Lower leg skin (tissue), 3 donors: ENCODE results near the gene EN2.

Experiments
- POLR2A ChIP-seq, 2 donors: fragments of 450-650 bp; IDR thresholded peaks; one replicate each; pipeline ENCODE4 v1.6.1; 2016 to 2017; ENCODE audit warnings: antibody characterized with exemption in 2 of 2, mild to moderate bottlenecking in 1 of 2, moderate library complexity in 1 of 2
- TF ChIP-seq, protein P1 (sequence below), 3 donors: fragments of 450-650 bp; IDR thresholded peaks; one replicate each; pipeline ENCODE4 v1.5.1; 2016; ENCODE audit warnings: antibody characterized with exemption in 3 of 3, mild to moderate bottlenecking in 3 of 3, moderate library complexity in 2 of 3

DNA sequence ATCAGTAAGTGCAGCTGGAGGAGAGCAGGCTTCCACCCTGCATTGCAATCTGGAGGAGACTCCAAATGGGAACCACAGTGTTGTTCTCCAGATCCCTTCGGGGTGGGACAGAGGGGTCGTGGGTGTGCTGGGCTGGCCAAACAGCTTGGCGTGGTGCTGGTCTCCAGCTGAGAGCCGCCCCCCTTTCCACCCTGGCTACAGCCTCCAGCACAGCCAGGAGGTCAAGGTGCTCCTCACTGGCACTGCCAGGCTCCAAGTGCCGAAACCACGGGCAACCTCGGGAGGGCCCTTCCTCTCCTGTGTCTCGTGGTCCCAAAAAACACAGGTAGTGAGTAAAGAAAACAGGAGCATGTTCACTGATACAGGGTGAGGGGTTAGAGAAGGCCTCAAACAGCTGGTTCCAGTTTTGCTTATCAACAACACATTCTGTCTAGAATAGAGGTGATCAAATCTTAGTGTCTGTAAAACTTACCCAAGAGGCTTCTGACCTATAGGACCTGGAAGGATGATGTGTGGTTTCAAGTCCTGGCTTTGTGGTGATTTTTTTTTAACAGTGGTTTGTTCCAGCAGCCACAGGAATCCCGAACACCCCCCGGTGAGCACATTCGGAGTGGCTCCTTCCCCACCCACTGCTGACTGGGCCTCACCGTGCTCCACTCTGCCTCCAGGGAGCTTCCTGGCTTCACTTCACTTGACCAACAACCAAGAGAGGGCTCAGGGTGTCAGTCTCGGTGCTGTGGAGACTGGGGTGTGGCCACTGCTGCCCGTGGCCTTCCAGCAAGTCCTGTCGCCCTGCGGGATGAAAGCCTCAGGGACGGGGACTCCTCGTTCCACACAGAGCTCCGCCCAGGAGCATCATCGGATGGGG lies 31.2 kb upstream of the EN2 start:
- TF ChIP-seq POLR2A (IDR thresholded peaks at IDR 0.05), result no peak
- TF ChIP-seq, protein P1, sequence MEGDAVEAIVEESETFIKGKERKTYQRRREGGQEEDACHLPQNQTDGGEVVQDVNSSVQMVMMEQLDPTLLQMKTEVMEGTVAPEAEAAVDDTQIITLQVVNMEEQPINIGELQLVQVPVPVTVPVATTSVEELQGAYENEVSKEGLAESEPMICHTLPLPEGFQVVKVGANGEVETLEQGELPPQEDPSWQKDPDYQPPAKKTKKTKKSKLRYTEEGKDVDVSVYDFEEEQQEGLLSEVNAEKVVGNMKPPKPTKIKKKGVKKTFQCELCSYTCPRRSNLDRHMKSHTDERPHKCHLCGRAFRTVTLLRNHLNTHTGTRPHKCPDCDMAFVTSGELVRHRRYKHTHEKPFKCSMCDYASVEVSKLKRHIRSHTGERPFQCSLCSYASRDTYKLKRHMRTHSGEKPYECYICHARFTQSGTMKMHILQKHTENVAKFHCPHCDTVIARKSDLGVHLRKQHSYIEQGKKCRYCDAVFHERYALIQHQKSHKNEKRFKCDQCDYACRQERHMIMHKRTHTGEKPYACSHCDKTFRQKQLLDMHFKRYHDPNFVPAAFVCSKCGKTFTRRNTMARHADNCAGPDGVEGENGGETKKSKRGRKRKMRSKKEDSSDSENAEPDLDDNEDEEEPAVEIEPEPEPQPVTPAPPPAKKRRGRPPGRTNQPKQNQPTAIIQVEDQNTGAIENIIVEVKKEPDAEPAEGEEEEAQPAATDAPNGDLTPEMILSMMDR (IDR thresholded peaks at IDR 0.05), result no peak
